ENCODE data around the gene TMEM174.

Gene TMEM174

GRCh38 chr5:73172951-73173350 lies at the start of gene TMEM174:
Gene TMEM174, plus strand, starts transcription at chr5:73173193. Its CDS starts 51 bp downstream, at chr5:73173244.
- no peak for DNase-seq

DNA sequence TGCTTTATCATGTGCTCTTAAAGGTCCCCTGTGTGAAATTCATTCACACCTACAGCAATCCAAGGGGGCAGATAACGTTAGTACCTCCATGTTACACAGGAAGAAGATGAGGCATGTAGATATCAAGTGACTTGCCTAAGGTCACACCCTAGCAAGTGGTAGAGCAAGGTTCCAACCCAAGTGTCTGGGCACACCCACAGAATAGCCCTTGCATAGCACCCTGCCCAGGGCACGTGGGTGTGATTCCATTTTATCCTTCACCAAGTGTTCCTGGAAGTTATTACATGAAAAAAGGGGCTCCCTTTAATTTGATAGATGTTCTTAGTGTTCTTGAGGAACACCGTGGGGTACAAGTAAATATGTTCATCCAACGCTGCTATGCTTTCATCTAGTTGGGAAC lies 47.7 kb upstream of the TMEM174 start:
- no peak for DNase-seq
- TF ChIP-seq POLR2A (IDR thresholded peaks at IDR 0.05; ENCODE audit: low read length) (no peak), GATA1 (IDR thresholded peaks at IDR 0.05; ENCODE audit: low read depth, low read length) (no peak)

More at GRCh38 chr5:73172951-73173350, at the start of gene TMEM174:
- TF ChIP-seq GATA1 (IDR thresholded peaks at IDR 0.05; ENCODE audit: low read depth, low read length) (no peak), POLR2A (IDR thresholded peaks at IDR 0.05; ENCODE audit: low read length) (no peak)

DNA sequence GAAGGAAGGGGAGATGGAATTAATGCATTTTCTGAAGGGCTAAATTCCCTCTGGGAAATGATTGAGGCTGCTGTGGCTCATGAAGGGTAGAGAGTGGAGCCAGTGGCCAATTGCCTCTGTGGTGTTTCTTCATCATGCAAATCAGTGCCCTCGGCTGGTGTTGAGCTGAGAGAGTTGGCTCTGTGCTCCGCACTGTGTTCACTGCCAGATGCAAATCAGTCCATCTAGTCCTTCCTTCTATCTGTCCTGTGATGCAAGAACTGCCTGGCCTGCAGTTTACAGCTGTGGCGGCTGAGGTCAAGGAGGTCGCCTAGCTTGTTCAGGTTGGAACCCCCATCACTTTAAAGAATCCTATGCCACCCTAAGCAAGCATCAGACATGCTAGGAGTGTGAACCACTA lies 46.6 kb upstream of the TMEM174 start:
- TF ChIP-seq GATA1 (IDR thresholded peaks at IDR 0.05; ENCODE audit: low read depth, low read length), result no peak
- no peak for TF ChIP-seq POLR2A (IDR thresholded peaks at IDR 0.05; ENCODE audit: low read length)
- DNase-seq, result no peak

DNA sequence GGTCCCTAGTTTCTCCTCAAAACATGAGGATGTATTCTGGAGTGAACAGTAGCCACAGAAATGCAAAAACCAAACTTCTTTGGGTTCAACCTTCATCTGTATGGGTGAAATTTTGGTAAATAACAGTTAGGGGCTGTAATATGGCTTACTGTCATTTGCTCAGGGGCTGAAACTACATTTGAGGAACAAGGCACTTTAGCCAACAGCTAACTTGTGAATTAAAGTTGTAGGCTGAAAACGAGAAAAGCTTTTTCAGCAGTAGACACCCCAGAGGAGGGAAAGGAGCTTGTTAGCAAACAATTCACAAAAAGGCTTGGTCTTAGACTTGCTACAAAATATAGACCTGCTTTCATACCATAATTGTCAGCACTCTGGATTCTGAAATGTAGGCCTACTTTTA lies 46.0 kb upstream of the TMEM174 start:
- DNase-seq, result no peak
- TF ChIP-seq POLR2A (IDR thresholded peaks at IDR 0.05; ENCODE audit: low read length) (no peak), GATA1 (IDR thresholded peaks at IDR 0.05; ENCODE audit: low read depth, low read length) (no peak)

- TF ChIP-seq POLR2A (IDR thresholded peaks at IDR 0.05; ENCODE audit: low read length) (no peak), GATA1 (IDR thresholded peaks at IDR 0.05; ENCODE audit: low read depth, low read length) (no peak)
- peak in 1 of 2 experiments; percentile 8 for DNase-seq
Measured at GRCh38 chr5:73129143-73129542, 43.9 kb upstream of the TMEM174 start.

DNA sequence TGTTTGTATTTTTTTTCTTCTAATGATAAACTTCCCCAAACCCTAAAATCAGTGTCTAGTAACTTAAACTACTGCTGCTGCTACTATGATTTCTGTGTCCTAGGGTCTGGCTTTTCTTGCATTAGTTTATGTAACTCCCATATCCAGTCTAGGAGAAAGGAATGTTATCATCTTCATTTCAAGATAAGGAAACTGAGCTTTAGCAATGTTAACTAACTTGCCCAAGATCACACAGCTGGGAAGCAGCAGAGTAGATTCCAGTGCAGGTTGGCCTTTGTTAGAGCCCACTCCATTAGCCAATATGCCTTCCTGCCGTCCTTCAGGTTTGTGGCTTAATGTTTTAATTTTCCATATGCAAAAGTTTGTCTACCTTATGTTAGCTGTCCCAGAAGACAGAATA lies 42.2 kb upstream of the TMEM174 start:
- DNase-seq, result no peak
- no peak for TF ChIP-seq GATA1 (IDR thresholded peaks at IDR 0.05; ENCODE audit: low read depth, low read length)
- TF ChIP-seq POLR2A (IDR thresholded peaks at IDR 0.05; ENCODE audit: low read length), result no peak

DNA sequence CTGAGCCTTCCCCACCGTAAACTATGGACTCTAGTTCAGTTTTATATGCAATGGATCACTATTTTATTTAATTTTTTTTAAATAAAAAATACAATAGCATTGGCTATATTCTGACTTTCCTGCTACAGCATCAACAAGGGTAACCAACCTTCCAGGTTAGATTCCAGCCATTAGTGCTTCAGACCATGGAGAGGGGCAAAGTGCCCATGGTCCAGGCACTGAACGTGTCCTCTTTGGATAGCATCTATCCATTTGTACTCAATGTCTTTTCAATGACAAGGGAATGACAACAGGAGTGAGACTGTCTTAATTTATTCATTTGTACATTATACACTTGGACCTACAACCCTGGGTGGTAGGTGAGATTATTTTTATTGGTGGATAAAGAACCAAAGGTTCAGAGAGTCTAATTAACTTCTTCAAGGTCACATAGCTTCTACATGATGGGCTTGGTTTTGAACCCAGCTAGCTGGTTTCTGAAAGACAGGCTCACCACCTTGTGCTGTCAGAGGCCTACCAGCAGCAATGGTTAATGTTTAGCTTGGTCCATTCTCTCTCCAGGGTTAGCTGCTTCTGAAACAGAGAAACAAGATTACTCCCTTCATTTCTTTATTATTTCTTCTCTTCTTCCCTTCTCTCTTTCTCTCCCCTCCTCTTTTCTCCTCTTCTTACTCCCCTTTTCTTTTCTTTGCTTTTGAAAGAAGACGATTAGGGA lies 41.1 kb upstream of the TMEM174 start:
- DNase-seq, result no peak
- TF ChIP-seq GATA1 (IDR thresholded peaks at IDR 0.05; ENCODE audit: low read depth, low read length), result no peak
- no peak for TF ChIP-seq POLR2A (IDR thresholded peaks at IDR 0.05; ENCODE audit: low read length)

GRCh38 chr5:73132759-73133158 lies 40.2 kb upstream of the TMEM174 start:
- TF ChIP-seq GATA1 (IDR thresholded peaks at IDR 0.05; ENCODE audit: low read depth, low read length), result no peak
- TF ChIP-seq POLR2A (IDR thresholded peaks at IDR 0.05; ENCODE audit: low read length), result no peak
- DNase-seq, result no peak

- no peak for DNase-seq
- TF ChIP-seq POLR2A (IDR thresholded peaks at IDR 0.05; ENCODE audit: low read length) (no peak), GATA1 (IDR thresholded peaks at IDR 0.05; ENCODE audit: low read depth, low read length) (no peak)
Measured at GRCh38 chr5:73135021-73135420, 38.0 kb upstream of the TMEM174 start.

- TF ChIP-seq GATA1 (IDR thresholded peaks at IDR 0.05; ENCODE audit: low read depth, low read length) (no peak), POLR2A (IDR thresholded peaks at IDR 0.05; ENCODE audit: low read length) (no peak)
Measured at GRCh38 chr5:73135429-73136054, 37.5 kb upstream of the TMEM174 start.

DNA sequence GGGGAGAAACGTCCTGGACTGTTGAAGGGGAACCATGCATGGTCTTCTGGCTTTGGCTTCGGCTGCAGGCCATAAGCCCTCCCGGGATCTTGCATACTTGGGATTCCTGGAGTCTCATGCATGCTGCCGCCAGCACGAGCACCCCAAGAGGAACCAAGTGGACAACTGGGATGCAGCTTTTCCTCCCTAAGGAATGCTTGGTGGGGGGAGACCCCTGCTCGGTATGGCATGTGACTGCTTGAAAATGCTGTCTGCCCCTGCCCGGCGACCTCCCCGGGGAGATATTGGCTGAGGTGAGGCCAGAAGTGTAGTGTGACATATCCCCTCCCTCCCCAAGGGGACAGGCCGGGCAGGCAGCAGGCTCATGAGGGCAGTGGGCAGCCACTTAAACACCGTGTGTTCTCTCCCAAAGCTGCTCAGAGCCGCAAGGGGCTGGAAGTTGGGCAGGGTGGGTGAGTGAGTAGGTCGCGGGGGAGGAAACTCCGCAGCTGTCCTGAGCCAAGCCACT lies 36.9 kb upstream of the TMEM174 start:
- DNase-seq, result no peak
- TF ChIP-seq POLR2A (IDR thresholded peaks at IDR 0.05; ENCODE audit: low read length) (no peak), GATA1 (IDR thresholded peaks at IDR 0.05; ENCODE audit: low read depth, low read length) (no peak)

More at GRCh38 chr5:73135429-73136054, 37.5 kb upstream of the TMEM174 start:
- peak; percentile 9 for DNase-seq

DNA sequence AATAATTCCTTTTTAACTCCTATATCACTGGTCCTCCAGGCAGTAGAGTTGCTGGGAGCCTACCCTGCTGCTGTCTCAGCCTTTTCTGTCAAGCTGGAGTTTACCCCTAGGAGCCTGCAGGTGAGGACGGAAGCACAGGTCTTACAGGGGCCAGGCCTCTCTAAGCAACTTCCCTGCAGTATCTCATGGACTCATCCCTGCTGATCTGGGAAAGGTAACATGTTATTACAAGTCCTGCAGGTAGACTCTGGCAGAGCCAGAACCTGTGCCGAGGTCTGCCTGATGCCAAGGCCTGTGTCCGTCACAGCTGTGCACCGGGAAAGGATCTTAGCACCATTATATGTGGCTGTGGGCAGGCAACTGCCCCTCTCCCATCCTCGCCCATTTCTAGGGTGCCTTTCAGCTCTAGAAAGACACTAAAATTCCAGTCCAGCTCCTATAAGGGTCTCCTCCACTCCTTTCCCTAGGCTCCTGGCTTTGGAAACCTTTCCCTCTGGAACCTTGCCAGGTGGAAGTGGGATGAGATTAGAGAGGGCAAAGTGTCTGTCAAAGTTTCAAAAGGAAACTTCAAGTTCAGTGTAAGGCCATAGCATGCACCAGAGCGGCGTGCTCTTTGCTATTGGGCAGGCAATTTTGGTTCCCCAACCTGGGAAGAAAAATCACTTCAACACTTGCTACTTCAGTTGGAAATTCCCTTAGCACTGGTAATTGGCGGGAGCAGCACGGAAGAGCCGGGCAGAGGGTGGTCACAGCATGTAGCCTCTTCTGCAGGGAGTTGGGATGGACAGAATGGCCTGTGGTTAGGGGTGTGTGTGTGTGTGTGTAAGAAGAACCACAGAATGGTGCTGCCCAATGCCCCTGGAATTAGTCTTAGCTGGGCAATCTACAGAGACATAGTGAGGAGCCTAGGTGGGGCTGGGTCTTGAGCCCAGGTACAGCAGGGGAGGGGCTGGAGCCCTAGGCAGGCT lies 35.1 kb upstream of the TMEM174 start:
- TF ChIP-seq GATA1 (IDR thresholded peaks at IDR 0.05; ENCODE audit: low read depth, low read length), result no peak
- DNase-seq, result no peak

GRCh38 chr5:73139485-73139884 lies 33.5 kb upstream of the TMEM174 start:
- DNase-seq, result no peak
- TF ChIP-seq GATA1 (IDR thresholded peaks at IDR 0.05; ENCODE audit: low read depth, low read length) (no peak), POLR2A (IDR thresholded peaks at IDR 0.05; ENCODE audit: low read length) (no peak)

- no peak for DNase-seq
- TF ChIP-seq POLR2A (IDR thresholded peaks at IDR 0.05; ENCODE audit: low read length), result no peak
- no peak for TF ChIP-seq GATA1 (IDR thresholded peaks at IDR 0.05; ENCODE audit: low read depth, low read length)
Measured at GRCh38 chr5:73140801-73141200, 32.2 kb upstream of the TMEM174 start.

All from erythroblast (primary cell).